ENCODE data around the gene HJURP. TPM values are rescaled to one million over a fixed set of nuclear protein-coding genes. Genes with fewer than 3 reads are reported as not detected.
"Not testable (repeated sequence)": the region's sequence is repeated elsewhere in the genome, so short reads cannot be mapped to it uniquely, and the experiment has no call there.

HJURP gene
- 1 to 10 TPM; 5.1 to 8.5 (median 5.8) TPM for total RNA-seq

- intact Hi-C loops (cut with DNase I), result no loop called here
- Histone ChIP-seq H3K27ac (peak within 1 kb of the TSS; percentile 56 to 82 (median 76)), H3K27me3 (no peaks in the 10 kb centered on the region), H3K9me3 (no peaks in the 10 kb centered on the region), H3K4me1 (peaks cover 7 to 30% (median 10%) of the 10 kb centered on the region in 3 donors), H3K4me3 (peak within 1 kb of the TSS; percentile 59 to 90 (median 80)), H3K36me3 (peaks cover 0 to 12% (median 0%) of the 10 kb centered on the region in 3 donors)
- WGBS, 2 donors, result 1% methylated on average over 15 to 31 of the region's 60 CpGs
- TF ChIP-seq POLR2A (IDR thresholded peaks at IDR 0.05), result peak in 1 of 4 donors; percentile 54
- no peak for TF ChIP-seq CTCF (IDR thresholded peaks at IDR 0.05)
- peak; percentile 66 for DNase-seq
Measured at GRCh38 chr2:233854241-233854981, at the start of gene HJURP. Gene HJURP (minus strand): TSS chr2:233854535. CDS start chr2:233854500, 35 bp downstream.

- intact Hi-C loops (cut with DNase I), result no loop called here
- no peak for DNase-seq
- TF ChIP-seq POLR2A (IDR thresholded peaks at IDR 0.05) (no peak), CTCF (IDR thresholded peaks at IDR 0.05) (no peak)
- Histone ChIP-seq H3K4me1 (no peaks in the 10 kb centered on the region), H3K9me3 (no peaks in the 10 kb centered on the region), H3K36me3 (no peaks in the 10 kb centered on the region), H3K4me3 (no peak overlapping the region), H3K27me3 (peaks cover 0 to 65% (median 0%) of the 10 kb centered on the region in 4 donors), H3K27ac (no peak overlapping the region)
- WGBS, 2 donors, result 72 to 90% methylated on average over 3 to 4 of the region's 4 CpGs
Measured at GRCh38 chr2:233901884-233902283, 47.5 kb upstream of the HJURP start.

- Histone ChIP-seq H3K4me3 (no peak overlapping the region), H3K9me3 (no peaks in the 10 kb centered on the region), H3K27me3 (peaks cover 0 to 64% (median 0%) of the 10 kb centered on the region in 4 donors), H3K27ac (no peak overlapping the region), H3K4me1 (no peaks in the 10 kb centered on the region), H3K36me3 (no peaks in the 10 kb centered on the region)
- no peak for DNase-seq
- TF ChIP-seq CTCF (IDR thresholded peaks at IDR 0.05) (no peak), POLR2A (IDR thresholded peaks at IDR 0.05) (no peak)
- 13 to 48% methylated on average over 3 to 4 of the region's 4 CpGs for WGBS, 2 donors
- intact Hi-C loops (cut with DNase I), result no loop called here
Measured at GRCh38 chr2:233901367-233901766, 47.0 kb upstream of the HJURP start.

GRCh38 chr2:233896253-233896652 lies 41.9 kb upstream of the HJURP start:
- H3K36me3 ChIP-seq; H3K9me3 ChIP-seq; DNase-seq; intact Hi-C loops (cut with DNase I); H3K4me1 ChIP-seq; H3K27ac ChIP-seq; H3K4me3 ChIP-seq: not testable (repeated sequence)
- H3K27me3 ChIP-seq, result peaks cover 0 to 33% (median 0%) of the 10 kb centered on the region in 4 donors
- 75 to 82% methylated on average over 2 of the region's 2 CpGs for WGBS, 2 donors

- no peak for DNase-seq
- Histone ChIP-seq H3K36me3 (no peaks in the 10 kb centered on the region), H3K4me3 (no peak overlapping the region), H3K9me3 (no peaks in the 10 kb centered on the region), H3K27ac (no peak overlapping the region), H3K4me1 (no peaks in the 10 kb centered on the region), H3K27me3 (peaks cover 0 to 40% (median 0%) of the 10 kb centered on the region in 4 donors)
- intact Hi-C loops (cut with DNase I), result no loop called here
- TF ChIP-seq POLR2A (IDR thresholded peaks at IDR 0.05), result no peak
- TF ChIP-seq CTCF (IDR thresholded peaks at IDR 0.05), result no peak
- 79 to 82% methylated on average over 2 of the region's 2 CpGs for WGBS, 2 donors
Measured at GRCh38 chr2:233892793-233893192, 38.5 kb upstream of the HJURP start.
